GM15510 (cell line): ENCODE measurements around the gene PMPCA.
A peak's percentile ranks its signal among the peaks of the same experiment; 100 is the strongest.

Experiments used
- POLR2A ChIP-seq: IDR thresholded peaks from 3 replicates; pipeline ENCODE4 v1.6.1; 2011; ENCODE audit warnings: borderline replicate concordance; ENCODE audit not compliant: insufficient read length; ENCODE audit errors: extremely low read depth

Gene PMPCA

GRCh38 chr9:136410500-136411287 lies at the start of gene PMPCA, which contains the start of gene ENTR1:
Gene PMPCA (plus strand): TSS chr9:136410658. CDS start chr9:136410669, 11 bp downstream.
Gene ENTR1 (minus strand): TSS chr9:136410614. CDS start chr9:136410397, 217 bp downstream.
- peak; percentile 96 for TF ChIP-seq POLR2A

GRCh38 chr9:136361047-136361753 lies 49.3 kb upstream of the PMPCA start:
- TF ChIP-seq POLR2A: no peak

GRCh38 chr9:136361754-136362449 lies 48.6 kb upstream of the PMPCA start:
- no peak for TF ChIP-seq POLR2A

GRCh38 chr9:136362450-136362784 lies 48.0 kb upstream of the PMPCA start:
- TF ChIP-seq POLR2A: no peak

- peak; percentile 83 for TF ChIP-seq POLR2A
Observed at GRCh38 chr9:136363106-136363948, 47.1 kb upstream of the PMPCA start, which contains the start of gene DNLZ. Gene DNLZ (minus strand): TSS chr9:136363744. CDS start chr9:136363714, 30 bp downstream.

- TF ChIP-seq POLR2A: no peak
Observed at GRCh38 chr9:136363949-136364748, 46.3 kb upstream of the PMPCA start.

- no peak for TF ChIP-seq POLR2A
Observed at GRCh38 chr9:136364942-136365774, 45.3 kb upstream of the PMPCA start.

- no peak for TF ChIP-seq POLR2A
Observed at GRCh38 chr9:136365775-136366222, 44.7 kb upstream of the PMPCA start.

- no peak for TF ChIP-seq POLR2A
Observed at GRCh38 chr9:136366826-136367225, 43.6 kb upstream of the PMPCA start.

GRCh38 chr9:136367296-136368145 lies 42.9 kb upstream of the PMPCA start:
- no peak for TF ChIP-seq POLR2A

- TF ChIP-seq POLR2A: no peak
Observed at GRCh38 chr9:136368190-136368589, 42.3 kb upstream of the PMPCA start.

- TF ChIP-seq POLR2A: no peak
Observed at GRCh38 chr9:136370037-136370436, 40.4 kb upstream of the PMPCA start.
